ENCODE results near the gene FN1.

The FN1 gene

DNA sequence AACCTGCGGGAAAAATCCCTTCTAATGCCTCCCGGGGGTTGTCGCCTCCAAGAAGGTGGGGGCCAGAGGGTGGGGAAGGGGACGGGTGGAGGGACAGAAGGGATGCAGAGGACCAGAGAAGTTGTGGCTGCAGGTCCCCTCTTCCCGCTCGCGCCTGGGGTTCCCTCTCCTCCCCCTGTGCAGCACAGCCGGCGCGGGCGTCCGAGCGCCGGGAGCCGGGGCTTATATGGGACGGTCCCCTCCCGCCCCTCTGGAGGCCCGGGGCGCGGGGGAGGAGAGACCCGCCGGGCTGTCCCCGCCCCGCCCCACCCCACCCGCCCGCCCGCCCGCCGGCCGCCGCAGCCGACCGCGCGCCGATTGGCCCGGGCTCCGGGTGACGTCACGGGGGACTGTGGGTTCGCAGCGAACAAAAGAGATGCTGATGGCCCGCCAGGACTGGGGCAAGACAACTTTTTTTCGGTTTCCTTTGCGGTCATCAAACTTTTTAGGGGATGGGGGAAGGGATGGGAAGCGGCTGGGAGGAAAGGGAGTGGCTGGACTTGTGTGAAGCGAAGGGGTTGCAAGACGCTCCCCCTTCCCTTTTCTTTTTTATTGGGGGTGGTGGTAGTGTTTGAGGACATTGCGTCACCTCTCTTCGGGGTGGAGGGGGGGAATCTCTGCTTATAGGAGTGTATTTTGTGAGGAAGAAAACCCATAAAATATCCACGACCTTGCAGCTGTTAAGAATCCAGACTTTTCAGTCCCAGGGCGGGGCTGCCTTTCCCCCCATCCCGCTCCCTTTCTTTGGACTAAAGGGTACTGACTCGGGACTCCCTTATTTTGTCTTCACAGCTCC is at the start of gene FN1:
FN1 (minus strand) TSS at position 199 of the 835 bp plus-strand sequence. CDS start 266 bp downstream, outside the sequence.
- DNase-seq = peak; percentile 51

GRCh38 chr2:215485032-215485431 is 49.2 kb upstream of the FN1 start:
- DNase-seq = no peak

DNA sequence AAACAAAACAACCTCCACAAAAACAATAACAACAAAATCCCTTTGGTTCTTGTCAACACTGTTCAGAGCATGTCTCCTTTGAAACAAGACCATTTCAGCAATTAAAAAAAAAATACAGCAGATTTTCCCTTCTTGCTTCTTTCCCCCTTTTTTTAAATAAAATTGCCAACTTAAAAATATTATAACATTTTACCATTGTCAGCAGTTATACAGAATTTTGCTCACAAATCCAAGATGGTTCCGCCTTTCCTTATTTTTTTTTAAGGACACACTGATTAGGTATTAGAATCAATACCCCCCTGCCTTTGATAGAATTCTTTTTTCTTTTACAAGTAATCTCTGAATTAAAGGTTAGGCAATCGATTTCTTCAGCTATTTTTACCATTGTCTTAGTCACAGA is 48.7 kb upstream of the FN1 start:
- no peak for DNase-seq

- DNase-seq = no peak
Observed at GRCh38 chr2:215483431-215483830, 47.6 kb upstream of the FN1 start.

DNA sequence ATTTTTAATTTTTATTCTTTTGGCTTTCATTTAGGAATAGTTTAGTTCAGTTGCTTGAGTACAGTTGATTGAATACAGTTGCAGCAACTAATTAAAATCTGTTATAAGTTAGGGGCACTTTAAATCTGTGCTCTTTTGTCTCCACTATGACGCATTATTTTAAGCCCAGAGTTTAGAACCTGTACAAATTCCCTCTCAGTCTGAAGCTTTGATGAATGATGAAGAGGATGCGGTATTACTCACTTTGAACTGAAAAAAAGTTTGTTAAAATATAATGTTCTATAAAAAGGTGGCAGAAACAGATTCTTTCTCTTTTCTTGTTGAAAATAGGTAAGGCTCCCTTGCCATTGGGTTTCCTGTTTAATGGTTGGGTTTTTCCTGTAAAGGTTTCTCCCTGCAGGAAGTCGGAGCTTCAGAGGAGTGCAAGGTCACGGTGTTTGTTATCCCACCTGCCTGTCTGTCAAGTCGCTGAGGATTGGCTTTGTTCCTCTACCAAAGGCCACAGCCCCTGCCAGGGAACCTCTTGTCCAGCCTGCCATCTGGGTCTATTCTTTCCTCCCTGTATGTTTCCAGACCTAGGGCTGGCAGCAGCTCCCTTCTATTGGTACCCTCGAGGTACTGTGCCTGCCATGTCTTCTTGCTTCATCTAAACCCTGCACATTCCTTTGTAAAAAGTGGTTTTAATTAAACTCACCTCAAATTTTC is 43.8 kb upstream of the FN1 start:
- no peak for DNase-seq

DNA sequence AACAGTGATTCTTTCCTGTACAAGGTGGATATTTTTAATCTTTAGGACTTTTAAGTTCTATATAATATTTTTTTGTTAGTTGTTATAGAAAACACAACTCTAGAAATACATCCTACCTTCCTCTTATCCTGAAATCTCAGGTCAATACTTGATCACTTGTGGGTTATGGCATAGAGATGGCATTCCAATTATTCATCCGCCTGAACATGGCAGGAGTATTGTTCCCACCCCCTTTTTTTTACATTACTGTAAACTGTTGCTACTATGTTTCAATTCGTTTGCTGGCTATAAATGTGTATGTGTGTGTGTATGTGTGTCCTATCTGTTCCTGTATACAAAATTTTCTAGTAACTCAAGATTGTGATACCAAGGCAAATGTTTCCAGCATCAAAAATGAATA is 43.3 kb upstream of the FN1 start:
- DNase-seq = no peak

DNA sequence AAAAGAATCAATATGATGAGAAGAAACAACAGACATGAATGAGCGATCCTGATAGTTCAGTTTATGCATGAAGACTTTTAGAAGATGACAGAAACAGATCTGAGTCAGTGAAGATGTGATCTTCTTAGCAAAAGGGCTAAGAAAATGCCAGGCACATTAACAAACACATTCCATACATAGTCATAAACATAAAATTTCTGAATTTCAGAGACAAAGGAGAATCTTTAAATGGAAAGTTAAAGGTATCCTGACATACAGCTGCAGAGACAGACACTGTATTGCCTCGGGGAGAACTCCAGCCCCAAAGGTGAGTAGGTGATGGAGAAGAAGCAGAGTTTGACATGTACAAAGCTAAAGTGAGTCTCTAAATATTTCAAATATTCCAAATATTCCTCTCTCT is 40.6 kb upstream of the FN1 start:
- no peak for DNase-seq

DNA sequence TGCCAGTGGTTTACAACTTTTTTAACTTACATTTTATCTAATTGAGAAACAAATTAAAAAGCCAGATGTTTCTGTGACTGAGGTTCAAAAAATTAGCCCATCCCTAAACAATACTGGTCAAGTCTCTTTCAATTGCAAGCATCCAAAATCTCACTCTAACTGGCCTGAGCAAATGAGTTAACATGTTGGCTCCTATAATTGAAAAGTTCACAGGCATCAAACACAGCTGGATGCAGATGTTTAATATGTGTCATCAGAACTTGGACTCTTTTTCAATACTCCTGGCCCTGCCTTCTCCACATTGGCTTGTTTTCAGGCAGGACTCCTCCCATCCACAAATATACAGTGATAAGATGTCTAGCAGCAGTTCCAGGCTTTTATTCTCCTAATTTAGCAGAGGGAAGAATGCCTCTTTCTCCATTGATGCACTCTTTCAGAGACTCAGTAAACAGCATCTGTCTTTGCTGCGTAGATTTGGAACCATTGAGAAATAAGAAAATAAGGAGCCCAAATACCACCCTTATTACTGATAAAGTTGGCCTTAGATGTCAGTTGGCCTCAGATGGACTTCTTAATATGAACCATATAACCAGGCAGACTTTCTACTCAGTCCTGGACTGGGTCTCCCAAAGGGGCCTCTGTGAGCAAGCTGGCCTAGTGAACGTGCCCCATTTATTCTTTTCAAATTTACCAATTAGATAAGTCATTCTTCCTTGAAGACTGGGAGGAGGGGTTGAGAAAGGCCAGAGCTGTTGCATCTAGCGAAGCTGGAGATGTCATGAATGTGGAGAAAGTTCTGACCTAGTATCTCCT is 30.4 kb upstream of the FN1 start:
- no peak for DNase-seq

DNA sequence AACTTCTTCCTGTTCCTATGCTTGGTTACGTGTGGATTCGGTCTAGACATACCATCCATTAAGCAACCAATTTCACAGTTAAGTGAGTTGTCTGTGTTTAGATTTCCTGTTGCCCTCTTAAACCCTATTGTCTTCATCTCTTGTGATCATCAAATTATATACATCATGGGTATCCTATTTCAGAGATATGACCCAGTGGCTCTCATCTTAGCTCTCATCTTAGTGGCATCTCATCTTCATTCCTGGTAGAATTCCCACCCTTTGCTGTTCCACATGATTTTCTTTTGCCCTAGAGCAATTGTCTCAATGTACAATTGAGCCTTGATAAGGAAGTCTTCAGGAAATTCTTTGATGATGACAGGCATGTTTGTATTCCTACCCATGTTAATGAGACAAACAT is 29.4 kb upstream of the FN1 start:
- no peak for DNase-seq

- no peak for DNase-seq
Observed at GRCh38 chr2:215461836-215462532, 26.1 kb upstream of the FN1 start.

DNA sequence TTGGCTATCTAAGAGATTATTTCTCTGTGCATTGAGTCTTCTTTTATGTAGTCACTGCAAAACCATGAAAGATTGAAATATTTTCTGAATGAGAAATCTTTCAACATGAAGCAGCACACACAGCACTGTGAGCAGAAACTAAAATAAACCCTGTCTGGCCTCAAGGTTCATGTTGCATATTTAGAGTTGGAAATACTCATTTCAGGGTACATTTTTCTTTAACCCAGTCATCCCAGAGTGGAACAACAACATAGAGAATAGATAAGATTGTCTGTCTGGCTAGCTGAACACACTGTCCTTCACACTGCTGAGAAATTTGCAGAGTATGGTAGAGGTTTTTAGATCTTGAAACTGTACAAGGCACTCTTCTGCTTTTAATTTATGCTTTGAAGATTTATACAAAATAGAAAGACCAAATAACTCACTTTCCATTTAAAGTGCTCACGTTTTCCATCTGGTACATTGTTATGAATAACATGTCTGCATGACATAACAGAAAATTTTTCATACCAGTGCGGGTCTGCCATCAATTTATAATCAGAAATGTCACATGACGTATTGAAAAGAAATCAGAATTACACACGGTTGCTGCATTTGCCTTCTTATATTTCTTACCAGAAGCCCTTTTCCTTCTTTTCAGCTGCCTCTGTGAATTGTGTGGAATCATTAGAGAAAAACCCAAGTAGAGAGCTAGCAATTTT is 25.0 kb upstream of the FN1 start:
- no peak for DNase-seq

- no peak for DNase-seq
Observed at GRCh38 chr2:215455958-215456357, 20.1 kb upstream of the FN1 start.

- peak; percentile 13 for DNase-seq
Observed at GRCh38 chr2:215454519-215455246, 18.8 kb upstream of the FN1 start.

DNA sequence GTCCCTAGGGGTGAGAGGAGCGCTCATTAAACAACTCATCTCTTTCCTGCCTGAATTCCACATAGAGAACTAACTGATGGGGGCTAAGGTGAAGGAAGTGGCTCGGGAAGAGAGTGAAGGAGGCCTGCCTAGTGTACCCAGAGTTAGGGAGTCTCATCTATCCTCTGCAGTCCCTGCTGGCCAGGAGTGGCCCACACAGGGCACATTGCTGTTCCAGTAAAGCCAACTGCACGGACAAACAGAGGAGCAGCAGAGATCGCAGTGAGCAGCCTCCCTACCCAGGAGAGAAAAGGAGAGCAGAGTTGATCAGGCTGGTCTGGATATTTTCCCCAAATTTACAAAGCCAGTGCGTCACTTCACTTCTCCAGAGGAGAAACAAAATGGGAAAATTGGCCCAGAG is 16.9 kb upstream of the FN1 start:
- DNase-seq = no peak

DNA sequence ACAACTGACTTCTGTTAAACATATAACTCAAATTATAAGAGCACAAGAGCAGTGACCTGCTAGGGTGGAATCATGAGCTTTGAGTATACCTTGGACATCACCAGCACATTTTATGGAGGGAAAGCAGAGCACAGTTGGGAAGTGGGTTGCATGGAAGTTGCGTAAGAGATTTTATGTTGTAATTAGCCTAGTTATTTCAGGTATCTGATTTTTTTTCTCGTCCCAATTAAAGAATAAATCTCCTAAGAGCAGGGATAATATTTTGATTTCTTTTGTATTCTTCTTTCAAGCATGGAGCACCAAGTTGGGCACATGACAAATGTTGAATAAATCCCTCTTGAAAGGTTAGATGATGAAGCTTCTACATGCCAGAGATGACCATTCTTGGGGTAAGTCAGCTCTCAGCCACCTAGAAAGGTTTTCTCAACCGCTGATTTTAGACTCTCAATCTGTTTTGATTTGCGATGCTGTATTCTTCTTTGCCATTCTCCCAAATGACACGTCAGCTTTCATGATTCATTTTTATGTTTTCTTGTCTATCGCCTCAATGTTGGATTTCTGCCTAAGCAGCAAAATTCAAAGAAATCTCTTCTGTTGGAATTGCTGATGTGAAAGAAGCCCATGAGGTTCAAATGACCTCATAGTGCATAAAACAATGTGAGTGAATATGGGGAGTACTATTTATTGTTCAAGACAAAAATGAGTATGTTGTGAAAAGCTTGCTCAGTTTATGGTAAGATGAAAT is 15.3 kb upstream of the FN1 start:
- no peak for DNase-seq

DNA sequence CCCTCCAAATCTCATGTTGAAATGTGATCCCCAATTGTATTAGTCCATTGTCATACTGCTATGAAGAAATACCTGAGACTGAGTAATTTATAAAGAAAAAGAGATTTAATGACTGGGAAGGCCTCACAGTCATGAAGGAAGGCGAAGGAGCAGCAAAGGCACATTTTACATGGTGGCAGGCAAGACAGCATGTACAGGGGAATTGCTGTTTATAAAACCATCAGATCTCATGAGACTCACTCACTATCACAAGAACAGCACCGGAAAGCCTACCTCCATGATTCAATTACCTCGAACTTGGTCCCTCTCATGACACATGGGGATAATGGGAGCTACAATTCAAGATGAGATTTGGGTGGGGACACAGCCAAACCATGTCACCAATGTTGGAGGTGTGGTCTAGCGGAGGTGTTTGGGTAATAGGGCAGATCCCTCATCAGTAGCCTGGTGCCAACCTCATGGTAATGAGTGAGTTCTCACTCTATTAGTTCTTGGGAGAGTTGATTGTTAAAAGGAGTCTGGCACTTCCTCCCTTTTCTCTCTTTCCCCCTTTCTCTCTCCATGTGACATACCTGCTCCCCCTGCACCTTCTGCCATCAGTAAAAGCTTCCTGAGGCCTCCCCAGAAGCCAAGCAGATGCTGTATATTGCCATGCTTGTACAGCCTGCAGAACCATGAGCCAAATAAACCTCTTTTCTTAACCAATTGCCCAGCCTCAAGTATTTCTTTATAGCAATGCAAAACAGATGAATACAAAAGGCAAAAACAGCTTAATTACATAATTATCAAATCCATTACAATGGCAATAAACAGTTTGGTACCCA is 14.5 kb upstream of the FN1 start:
- DNase-seq = no peak

DNA sequence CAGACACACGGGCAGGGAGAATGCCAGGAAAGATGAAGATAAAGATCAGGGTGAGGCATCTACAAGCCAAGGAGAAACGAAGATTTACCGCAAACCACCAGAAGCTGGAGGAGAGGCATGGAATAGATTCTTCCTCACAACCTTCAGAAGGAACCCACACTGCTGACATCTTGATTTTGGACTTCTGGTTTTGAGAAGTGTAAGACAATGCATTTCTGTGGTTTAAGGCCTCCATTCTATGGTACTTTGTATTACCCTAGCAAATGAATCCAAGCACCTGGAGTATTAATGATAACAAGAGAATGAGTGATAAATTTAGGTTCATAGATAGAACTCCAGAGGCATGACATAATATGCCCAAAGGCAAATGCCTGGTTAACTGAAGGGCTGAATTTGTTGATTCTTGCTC is 11.8 kb upstream of the FN1 start:
- no peak for DNase-seq

GRCh38 chr2:215447056-215447455 is 11.2 kb upstream of the FN1 start:
- DNase-seq = no peak

DNA sequence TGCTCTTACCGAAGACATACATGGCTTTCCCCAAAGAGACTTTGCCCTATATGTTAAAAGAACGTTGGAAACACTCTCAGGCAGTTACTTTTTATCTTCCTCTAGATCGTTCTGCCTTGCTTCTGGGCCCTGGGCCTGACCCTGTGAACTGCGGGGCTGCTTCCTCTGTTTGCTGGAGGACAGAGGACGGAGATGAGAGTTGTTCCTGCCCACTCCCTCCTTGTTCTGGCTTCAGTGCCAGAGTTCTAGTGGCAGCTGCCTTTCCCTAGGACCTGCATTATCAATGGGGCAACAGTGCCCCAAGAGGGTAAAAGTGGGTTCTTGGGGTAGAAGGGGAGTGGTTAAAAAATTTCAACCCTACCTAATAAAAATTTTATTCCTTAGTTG is 6.5 kb upstream of the FN1 start:
- DNase-seq = no peak

Measured in NCI-H1105 (cell line).